ENCODE results near the gene TAF13. TPM values are rescaled to one million over a fixed set of nuclear protein-coding genes. Genes with fewer than 3 reads are reported as not detected.

The TAF13 gene
- total RNA-seq, 1 experiment from 2014 or later, result 27.3 TPM

DNA sequence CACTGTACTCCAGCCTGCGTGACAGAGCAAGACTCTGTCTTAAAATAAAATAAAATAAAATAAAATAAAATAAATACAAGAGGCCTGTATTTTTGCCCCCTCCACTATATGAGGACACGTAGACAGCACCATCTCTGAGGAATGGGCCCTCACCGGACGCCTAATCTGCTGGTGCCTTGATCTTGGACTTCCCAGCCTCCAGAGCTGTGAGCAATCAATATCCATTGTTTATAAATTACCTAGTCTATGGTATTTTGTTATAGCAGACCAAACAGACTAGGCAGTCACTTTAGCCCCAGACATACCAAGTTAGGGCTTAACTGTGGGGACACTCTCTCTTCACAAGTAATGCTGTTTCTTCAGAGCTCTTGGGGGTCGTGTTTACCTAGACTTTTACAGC lies 44.6 kb upstream of the TAF13 start (continued):
- no peak for TF ChIP-seq SP1 (IDR thresholded peaks at IDR 0.05; ENCODE audit: low read depth)

DNA sequence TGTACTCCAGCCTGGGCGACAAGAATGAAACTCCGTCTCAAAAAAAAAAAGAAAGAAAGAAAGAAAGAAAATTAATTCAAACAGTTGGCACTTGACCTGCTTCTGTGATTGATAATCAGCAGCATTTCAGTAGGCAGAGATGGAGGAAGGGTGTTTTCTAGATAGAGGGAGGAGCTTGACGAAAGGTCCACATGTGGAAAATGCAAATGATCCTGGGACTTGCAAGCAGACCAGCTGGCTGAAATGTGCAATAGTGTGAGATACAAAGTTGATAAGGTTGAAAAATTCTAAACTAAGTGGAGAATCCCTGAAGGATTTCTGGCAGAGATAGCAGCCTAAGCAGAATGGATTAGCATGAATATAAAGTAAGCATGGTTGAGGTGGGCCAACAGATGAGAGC lies 42.3 kb upstream of the TAF13 start:
- Histone ChIP-seq H3K4me2 (ENCODE audit: low read length) (no peak overlapping the region), H3K4me3 (replicated peaks in 1 of 2; ENCODE audit: low read depth in 1 of 2, low read length in 2 of 2) (no peak overlapping the region), H2AFZ (ENCODE audit: low read depth, low read length, poor library complexity, severe bottlenecking) (no peak overlapping the region), H4K20me1 (ENCODE audit: insufficient read depth) (no peaks in the 10 kb centered on the region), H3K9me3 (ENCODE audit: control insufficient read depth in 1 of 2, insufficient read depth in 1 of 2, low read depth in 1 of 2, low read length in 2 of 2) (no peaks in the 10 kb centered on the region), H3K27ac (ENCODE audit: low read depth, low read length) (no peak overlapping the region), H3K36me3 (ENCODE audit: control insufficient read depth in 1 of 2, insufficient read depth in 2 of 2, low read length in 2 of 2) (no peaks in the 10 kb centered on the region), H3K9ac (ENCODE audit: low read length) (no peak overlapping the region), H3K9me2 (ENCODE audit: insufficient read depth) (no peaks in the 10 kb centered on the region), H3K27me3 (ENCODE audit: insufficient read depth, low read length) (no peaks in the 10 kb centered on the region), H3K79me2 (ENCODE audit: insufficient read depth, low read length) (no peaks in the 10 kb centered on the region), H3K4me1 (ENCODE audit: control insufficient read depth in 1 of 2, insufficient read depth in 2 of 2, low read length in 2 of 2) (no peaks in the 10 kb centered on the region)
- ATAC-seq, result no peak
- TF ChIP-seq POLR2A (IDR thresholded peaks at IDR 0.05; ENCODE audit: borderline replicate concordance, extremely low read depth, insufficient read depth, insufficient read length), result no peak
- no peak for TF ChIP-seq EGR1 (IDR thresholded peaks at IDR 0.05; ENCODE audit: low read depth)
- no peak for TF ChIP-seq EZH2phosphoT487 (IDR thresholded peaks at IDR 0.05; ENCODE audit: borderline replicate concordance)
- TF ChIP-seq YY1 (IDR thresholded peaks at IDR 0.05; ENCODE audit: extremely low read depth, insufficient replicate concordance, low read depth, low read length), result no peak
- TF ChIP-seq, protein P1, sequence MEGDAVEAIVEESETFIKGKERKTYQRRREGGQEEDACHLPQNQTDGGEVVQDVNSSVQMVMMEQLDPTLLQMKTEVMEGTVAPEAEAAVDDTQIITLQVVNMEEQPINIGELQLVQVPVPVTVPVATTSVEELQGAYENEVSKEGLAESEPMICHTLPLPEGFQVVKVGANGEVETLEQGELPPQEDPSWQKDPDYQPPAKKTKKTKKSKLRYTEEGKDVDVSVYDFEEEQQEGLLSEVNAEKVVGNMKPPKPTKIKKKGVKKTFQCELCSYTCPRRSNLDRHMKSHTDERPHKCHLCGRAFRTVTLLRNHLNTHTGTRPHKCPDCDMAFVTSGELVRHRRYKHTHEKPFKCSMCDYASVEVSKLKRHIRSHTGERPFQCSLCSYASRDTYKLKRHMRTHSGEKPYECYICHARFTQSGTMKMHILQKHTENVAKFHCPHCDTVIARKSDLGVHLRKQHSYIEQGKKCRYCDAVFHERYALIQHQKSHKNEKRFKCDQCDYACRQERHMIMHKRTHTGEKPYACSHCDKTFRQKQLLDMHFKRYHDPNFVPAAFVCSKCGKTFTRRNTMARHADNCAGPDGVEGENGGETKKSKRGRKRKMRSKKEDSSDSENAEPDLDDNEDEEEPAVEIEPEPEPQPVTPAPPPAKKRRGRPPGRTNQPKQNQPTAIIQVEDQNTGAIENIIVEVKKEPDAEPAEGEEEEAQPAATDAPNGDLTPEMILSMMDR (IDR thresholded peaks at IDR 0.05 in 2 of 3, conservative IDR thresholded peaks at IDR 0.05 in 1 of 3; ENCODE audit: borderline replicate concordance in 1 of 3, insufficient read depth in 1 of 3, low read depth in 2 of 3, low read length in 2 of 3), result no peak
- no peak for TF ChIP-seq RAD21 (IDR thresholded peaks at IDR 0.05; ENCODE audit: low read depth)
- no peak for TF ChIP-seq CBX3 (IDR thresholded peaks at IDR 0.05; ENCODE audit: low read depth)
- TF ChIP-seq FOSL1 (IDR thresholded peaks at IDR 0.05; ENCODE audit: low read depth), result no peak
- no peak for TF ChIP-seq EZH2 (IDR thresholded peaks at IDR 0.05)
- TF ChIP-seq SIN3A (IDR thresholded peaks at IDR 0.05; ENCODE audit: low read depth), result no peak
- TF ChIP-seq SP1 (IDR thresholded peaks at IDR 0.05; ENCODE audit: low read depth), result no peak
- TF ChIP-seq, protein P2, sequence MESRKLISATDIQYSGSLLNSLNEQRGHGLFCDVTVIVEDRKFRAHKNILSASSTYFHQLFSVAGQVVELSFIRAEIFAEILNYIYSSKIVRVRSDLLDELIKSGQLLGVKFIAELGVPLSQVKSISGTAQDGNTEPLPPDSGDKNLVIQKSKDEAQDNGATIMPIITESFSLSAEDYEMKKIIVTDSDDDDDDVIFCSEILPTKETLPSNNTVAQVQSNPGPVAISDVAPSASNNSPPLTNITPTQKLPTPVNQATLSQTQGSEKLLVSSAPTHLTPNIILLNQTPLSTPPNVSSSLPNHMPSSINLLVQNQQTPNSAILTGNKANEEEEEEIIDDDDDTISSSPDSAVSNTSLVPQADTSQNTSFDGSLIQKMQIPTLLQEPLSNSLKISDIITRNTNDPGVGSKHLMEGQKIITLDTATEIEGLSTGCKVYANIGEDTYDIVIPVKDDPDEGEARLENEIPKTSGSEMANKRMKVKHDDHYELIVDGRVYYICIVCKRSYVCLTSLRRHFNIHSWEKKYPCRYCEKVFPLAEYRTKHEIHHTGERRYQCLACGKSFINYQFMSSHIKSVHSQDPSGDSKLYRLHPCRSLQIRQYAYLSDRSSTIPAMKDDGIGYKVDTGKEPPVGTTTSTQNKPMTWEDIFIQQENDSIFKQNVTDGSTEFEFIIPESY (IDR thresholded peaks at IDR 0.05; ENCODE audit: extremely low read depth, insufficient replicate concordance, low read length), result no peak
- TF ChIP-seq TCF7L2 (IDR thresholded peaks at IDR 0.05; ENCODE audit: borderline replicate concordance, extremely low read depth, insufficient read depth, insufficient read length), result no peak
- TF ChIP-seq ZNF274 (IDR thresholded peaks at IDR 0.05; ENCODE audit: low read depth, low read length), result no peak
- TF ChIP-seq, protein P3, sequence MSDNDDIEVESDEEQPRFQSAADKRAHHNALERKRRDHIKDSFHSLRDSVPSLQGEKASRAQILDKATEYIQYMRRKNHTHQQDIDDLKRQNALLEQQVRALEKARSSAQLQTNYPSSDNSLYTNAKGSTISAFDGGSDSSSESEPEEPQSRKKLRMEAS (IDR thresholded peaks at IDR 0.05), result no peak
- no peak for TF ChIP-seq SRF (IDR thresholded peaks at IDR 0.05; ENCODE audit: low read depth)
- TF ChIP-seq JUND (IDR thresholded peaks at IDR 0.05), result no peak
- TF ChIP-seq, protein P4, sequence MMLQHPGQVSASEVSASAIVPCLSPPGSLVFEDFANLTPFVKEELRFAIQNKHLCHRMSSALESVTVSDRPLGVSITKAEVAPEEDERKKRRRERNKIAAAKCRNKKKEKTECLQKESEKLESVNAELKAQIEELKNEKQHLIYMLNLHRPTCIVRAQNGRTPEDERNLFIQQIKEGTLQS (IDR thresholded peaks at IDR 0.05), result no peak
- intact Hi-C loops (cut with micrococcal nuclease), result no loop called here
- POLR2A ChIA-PET, result no interaction called here
- no TSS peak for BruUV-seq (replicated peaks)
- RAD21 ChIA-PET (ENCODE audit: low non-redundant PET in 1 of 2, low total read pairs in 2 of 2, uncharacterized antibody in 2 of 2, unreplicated experiment in 2 of 2), result no interaction called here
- CTCF ChIA-PET, result no interaction called here
- no peak for DNase-seq (ENCODE audit: low read depth, low spot score)
